Natural killer cell treated with Interleukin-12 subunit alpha and Interleukin-12 subunit beta and Interleukin-15 and Interleukin-18, amount 100 ng/mL, for 72 hours (primary cell): ENCODE measurements around the gene SLC25A26. TPM values are rescaled to one million over a fixed set of nuclear protein-coding genes. Genes with fewer than 3 reads are reported as not detected.

Source experiments
- ATAC-seq, 2 donors: fragments of 150-1000 bp; cut with Tn5 transposase in 1 of 2; sonication (Bioruptor Pico), chemical (Tn5 transposase) in 1 of 2; 2 replicates each; pipeline ENCODE4 v1.10.0; 2021
- DNase-seq: peaks from one replicate; pipeline ENCODE4 v3.0.0; 2022; ENCODE audit warnings: low spot score
- H3K27ac Mint-ChIP-seq, 2 donors: 1 replicate in 1 of 2; 2 replicates in 1 of 2; pipeline ENCODE4 v1.8.0; 2022; ENCODE audit warnings: mixed read lengths in 2 of 2, mild to moderate bottlenecking in 1 of 2, moderate library complexity in 1 of 2
- H3K27me3 Mint-ChIP-seq, 2 donors: 1 replicate in 1 of 2; 2 replicates in 1 of 2; pipeline ENCODE4 v1.8.0; 2022; ENCODE audit warnings: mixed read lengths in 2 of 2
- H3K36me3 Mint-ChIP-seq: one replicate; pipeline ENCODE4 v1.8.0; 2022; ENCODE audit warnings: mixed read lengths
- H3K4me1 Mint-ChIP-seq, 2 donors: 1 replicate in 1 of 2; 2 replicates in 1 of 2; pipeline ENCODE4 v1.8.0; 2022; ENCODE audit warnings: low read depth in 2 of 2, mixed read lengths in 2 of 2, mild to moderate bottlenecking in 1 of 2
- H3K4me3 Mint-ChIP-seq: one replicate; pipeline ENCODE4 v1.8.0; 2022; ENCODE audit warnings: mixed read lengths
- H3K9me3 Mint-ChIP-seq: 2 replicates; pipeline ENCODE4 v1.8.0; 2022; ENCODE audit warnings: mixed read lengths
- total RNA-seq, 2 donors: library from RNA; stranded (reverse); gene quantifications; one replicate each; pipeline ENCODE4 v1.2.3, GENCODE V29; 2022

SLC25A26 gene
- total RNA-seq, 2 donors from 2014 or later, result 19.4 to 22.3 TPM

GRCh38 chr3:66382142-66382541, 161.3 kb downstream of the SLC25A26 start:
- Mint-ChIP-seq H3K9me3 (no peaks in the 10 kb centered on the region), H3K36me3 (peaks cover 23% of the 10 kb centered on the region), H3K27me3 (no peaks in the 10 kb centered on the region), H3K4me1 (peaks cover 5 to 6% of the 10 kb centered on the region in 2 donors), H3K27ac (no peak overlapping the region), H3K4me3 (no peak overlapping the region)
- peak in 1 of 2 donors; percentile 12 for ATAC-seq
- DNase-seq, result no peak

- peaks cover 2 to 6% of the 10 kb centered on the region in 2 donors for H3K4me1 Mint-ChIP-seq
- H3K36me3 Mint-ChIP-seq, result peaks cover 20% of the 10 kb centered on the region
- no peak for DNase-seq
- no peak overlapping the region for H3K27ac Mint-ChIP-seq
- no peaks in the 10 kb centered on the region for H3K27me3 Mint-ChIP-seq
- H3K4me3 Mint-ChIP-seq, result no peak overlapping the region
- H3K9me3 Mint-ChIP-seq, result no peaks in the 10 kb centered on the region
- ATAC-seq, result peak; percentile 19 to 43
These were observed 162.2 kb downstream of the SLC25A26 start for GRCh38 chr3:66383023-66383422.

- DNase-seq (no peak), ATAC-seq (no peak)
- no peak overlapping the region for H3K27ac Mint-ChIP-seq
- H3K36me3 Mint-ChIP-seq, result peaks cover 22% of the 10 kb centered on the region
- H3K4me1 Mint-ChIP-seq, result peaks cover 0 to 6% of the 10 kb centered on the region in 2 donors
- H3K4me3 Mint-ChIP-seq, result no peak overlapping the region
- H3K27me3 Mint-ChIP-seq, result no peaks in the 10 kb centered on the region
- no peaks in the 10 kb centered on the region for H3K9me3 Mint-ChIP-seq
These were observed 163.4 kb downstream of the SLC25A26 start for GRCh38 chr3:66383998-66384745.

GRCh38 chr3:66385066-66385465, 164.3 kb downstream of the SLC25A26 start:
- Mint-ChIP-seq H3K36me3 (peaks cover 17% of the 10 kb centered on the region), H3K27ac (no peak overlapping the region), H3K4me3 (no peak overlapping the region), H3K9me3 (no peaks in the 10 kb centered on the region), H3K4me1 (peaks cover 0 to 6% of the 10 kb centered on the region in 2 donors), H3K27me3 (no peaks in the 10 kb centered on the region)
- ATAC-seq (no peak), DNase-seq (no peak)

- H3K27ac Mint-ChIP-seq, result no peak overlapping the region
- no peaks in the 10 kb centered on the region for H3K9me3 Mint-ChIP-seq
- peaks cover 15% of the 10 kb centered on the region for H3K36me3 Mint-ChIP-seq
- ATAC-seq (peak in 1 of 2 donors; percentile 32), DNase-seq (no peak)
- peaks cover 0 to 6% of the 10 kb centered on the region in 2 donors for H3K4me1 Mint-ChIP-seq
- no peaks in the 10 kb centered on the region for H3K27me3 Mint-ChIP-seq
- H3K4me3 Mint-ChIP-seq, result no peak overlapping the region
These were observed 165.5 kb downstream of the SLC25A26 start for GRCh38 chr3:66386011-66386924.

GRCh38 chr3:66386925-66387650, 166.3 kb downstream of the SLC25A26 start:
- peaks cover under 1 to 6% of the 10 kb centered on the region in 2 donors for H3K4me1 Mint-ChIP-seq
- H3K27me3 Mint-ChIP-seq, result no peaks in the 10 kb centered on the region
- ATAC-seq (no peak), DNase-seq (no peak)
- no peaks in the 10 kb centered on the region for H3K9me3 Mint-ChIP-seq
- H3K27ac Mint-ChIP-seq, result no peak overlapping the region
- H3K4me3 Mint-ChIP-seq, result no peak overlapping the region
- peaks cover 16% of the 10 kb centered on the region for H3K36me3 Mint-ChIP-seq

- Mint-ChIP-seq H3K36me3 (peaks cover 12% of the 10 kb centered on the region), H3K27ac (no peak overlapping the region), H3K4me3 (no peak overlapping the region), H3K4me1 (peaks cover 23 to 29% of the 10 kb centered on the region in 2 donors), H3K9me3 (no peaks in the 10 kb centered on the region), H3K27me3 (no peaks in the 10 kb centered on the region)
- DNase-seq (no peak), ATAC-seq (no peak)
These were observed 169.2 kb downstream of the SLC25A26 start for GRCh38 chr3:66390013-66390412.

GRCh38 chr3:66392512-66392911, 171.7 kb downstream of the SLC25A26 start:
- H3K27me3 Mint-ChIP-seq, result no peaks in the 10 kb centered on the region

GRCh38 chr3:66392966-66393332, 172.1 kb downstream of the SLC25A26 start:
- peak overlapping the region in 1 of 2 donors; percentile 58 for H3K27ac Mint-ChIP-seq
- H3K4me1 Mint-ChIP-seq, result peaks cover 23 to 29% of the 10 kb centered on the region in 2 donors
- no peak for DNase-seq
- H3K9me3 Mint-ChIP-seq, result no peaks in the 10 kb centered on the region
- no peak overlapping the region for H3K4me3 Mint-ChIP-seq
- H3K27me3 Mint-ChIP-seq, result no peaks in the 10 kb centered on the region
- ATAC-seq, result no peak
- peaks cover 12% of the 10 kb centered on the region for H3K36me3 Mint-ChIP-seq

More at GRCh38 chr3:66392512-66392911, 171.7 kb downstream of the SLC25A26 start:
- Mint-ChIP-seq H3K9me3 (no peaks in the 10 kb centered on the region), H3K36me3 (peaks cover 12% of the 10 kb centered on the region), H3K27ac (peak overlapping the region in 1 of 2 donors; percentile 56), H3K4me3 (no peak overlapping the region), H3K4me1 (peaks cover 23 to 26% of the 10 kb centered on the region in 2 donors)
- ATAC-seq (no peak), DNase-seq (no peak)

- ATAC-seq, result peak; percentile 37 to 40
- H3K27me3 Mint-ChIP-seq, result no peaks in the 10 kb centered on the region
- H3K4me3 Mint-ChIP-seq, result peak overlapping the region; percentile 18
- no peak for DNase-seq
- no peaks in the 10 kb centered on the region for H3K9me3 Mint-ChIP-seq
- peaks cover 23 to 34% of the 10 kb centered on the region in 2 donors for H3K4me1 Mint-ChIP-seq
- peaks cover 6% of the 10 kb centered on the region for H3K36me3 Mint-ChIP-seq
- H3K27ac Mint-ChIP-seq, result peak overlapping the region; percentile 53 to 58
These were observed 172.7 kb downstream of the SLC25A26 start for GRCh38 chr3:66393333-66394005.

GRCh38 chr3:66394019-66394752, 173.4 kb downstream of the SLC25A26 start:
- peaks cover 23 to 34% of the 10 kb centered on the region in 2 donors for H3K4me1 Mint-ChIP-seq
- H3K27ac Mint-ChIP-seq, result peak overlapping the region; percentile 53 to 58
- ATAC-seq, result peak; percentile 52 to 55
- H3K27me3 Mint-ChIP-seq, result no peaks in the 10 kb centered on the region
- H3K36me3 Mint-ChIP-seq, result peaks cover 4% of the 10 kb centered on the region
- peak overlapping the region; percentile 22 for H3K4me3 Mint-ChIP-seq
- no peaks in the 10 kb centered on the region for H3K9me3 Mint-ChIP-seq
- DNase-seq, result no peak

- Mint-ChIP-seq H3K4me1 (peaks cover 23 to 34% of the 10 kb centered on the region in 2 donors), H3K9me3 (no peaks in the 10 kb centered on the region), H3K4me3 (peak overlapping the region; percentile 22), H3K27ac (peak overlapping the region in 1 of 2 donors; percentile 53), H3K36me3 (peaks cover 4% of the 10 kb centered on the region), H3K27me3 (no peaks in the 10 kb centered on the region)
- DNase-seq, result no peak
- no peak for ATAC-seq
These were observed 174.0 kb downstream of the SLC25A26 start for GRCh38 chr3:66394753-66395249.
